ENCODE measurements around the gene AMBRA1.

Gene AMBRA1

DNA sequence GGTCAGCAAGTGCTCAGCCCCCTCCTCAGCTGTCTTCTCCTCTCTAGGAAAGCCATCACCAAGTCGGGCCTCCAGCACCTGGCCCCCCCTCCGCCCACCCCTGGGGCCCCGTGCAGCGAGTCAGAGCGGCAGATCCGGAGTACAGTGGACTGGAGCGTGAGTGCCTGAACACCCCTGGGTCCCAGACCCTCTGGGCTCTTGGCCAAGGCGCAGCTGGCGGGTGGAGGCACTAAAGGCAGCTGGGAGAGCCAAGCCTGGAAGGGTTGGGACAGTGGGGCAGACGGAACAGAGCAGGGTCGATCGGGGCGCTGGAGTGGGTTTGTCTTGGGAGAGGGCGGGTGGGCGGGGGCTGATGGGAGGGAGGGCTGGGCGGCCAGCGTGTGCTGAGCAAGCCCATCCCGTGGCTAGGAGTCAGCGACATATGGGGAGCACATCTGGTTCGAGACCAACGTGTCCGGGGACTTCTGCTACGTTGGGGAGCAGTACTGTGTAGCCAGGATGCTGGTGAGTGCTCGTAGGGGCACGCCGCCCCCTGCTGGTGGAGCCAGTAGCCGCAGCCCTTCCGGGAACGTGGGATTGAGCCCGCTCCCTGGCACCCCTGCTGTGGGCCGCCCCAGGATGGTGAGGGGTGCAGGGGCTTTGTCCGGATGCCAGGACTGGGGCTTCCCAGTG is 226.4 kb downstream of the AMBRA1 start:
- DNase-seq (ENCODE audit: low spot score), result peak; percentile 67

DNA sequence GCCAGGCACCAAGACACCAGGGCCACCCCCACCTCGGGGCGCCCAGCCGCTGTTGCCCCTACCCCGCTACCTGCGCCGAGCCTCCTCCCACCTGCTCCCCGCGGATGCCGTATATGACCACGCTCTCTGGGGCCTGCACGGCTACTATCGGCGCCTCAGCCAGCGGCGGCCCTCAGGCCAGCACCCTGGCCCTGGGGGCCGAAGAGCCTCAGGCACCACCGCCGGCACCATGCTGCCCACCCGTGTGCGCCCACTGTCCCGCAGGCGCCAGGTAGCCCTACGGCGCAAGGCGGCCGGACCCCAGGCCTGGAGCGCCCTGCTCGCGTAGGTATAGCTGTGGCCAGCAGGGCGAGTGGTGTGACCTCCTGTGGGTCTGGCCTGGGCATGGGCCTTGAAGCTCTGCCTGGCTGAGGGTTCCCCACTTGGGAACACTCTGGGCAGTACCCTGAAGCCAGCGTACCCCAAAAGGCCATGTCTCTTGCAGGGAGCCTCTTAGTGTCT is 227.1 kb downstream of the AMBRA1 start:
- no peak for DNase-seq (ENCODE audit: low spot score)

DNA sequence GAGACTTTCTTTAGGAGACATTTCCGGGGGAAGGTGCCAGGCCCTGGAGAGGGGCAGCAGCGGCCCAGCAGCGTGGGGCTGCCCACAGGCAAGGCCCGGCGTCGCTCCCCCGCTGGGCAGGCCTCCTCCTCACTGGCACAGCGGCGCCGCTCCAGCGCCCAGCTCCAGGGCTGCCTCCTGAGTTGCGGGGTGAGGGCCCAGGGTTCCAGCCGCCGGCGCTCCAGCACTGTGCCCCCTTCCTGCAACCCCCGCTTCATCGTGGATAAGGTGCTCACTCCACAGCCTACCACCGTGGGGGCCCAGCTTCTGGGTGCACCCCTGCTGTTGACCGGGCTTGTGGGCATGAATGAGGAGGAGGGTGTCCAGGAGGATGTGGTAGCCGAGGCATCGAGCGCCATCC is 227.6 kb downstream of the AMBRA1 start:
- no peak for DNase-seq (ENCODE audit: low spot score)

DNA sequence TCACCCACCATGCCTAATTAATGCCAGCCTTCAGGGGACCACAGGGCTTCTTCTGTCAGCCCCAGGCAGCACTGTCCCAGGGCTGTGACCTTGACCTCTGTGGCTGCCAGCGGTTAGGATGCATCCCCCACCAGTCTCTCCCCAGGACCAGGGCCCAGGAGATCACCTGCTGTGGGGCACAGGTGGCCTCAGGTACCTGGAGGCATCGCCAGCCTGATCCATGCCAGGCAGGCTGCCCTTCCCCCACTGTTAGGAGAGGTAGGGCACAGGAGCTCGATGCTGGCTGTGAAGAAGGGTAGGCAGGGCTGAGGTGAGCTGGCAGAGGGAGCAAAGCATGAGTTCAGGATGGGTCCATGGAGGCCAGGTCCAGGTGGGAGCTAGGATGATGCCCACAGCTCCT is 229.0 kb downstream of the AMBRA1 start:
- no peak for DNase-seq (ENCODE audit: low spot score)

DNA sequence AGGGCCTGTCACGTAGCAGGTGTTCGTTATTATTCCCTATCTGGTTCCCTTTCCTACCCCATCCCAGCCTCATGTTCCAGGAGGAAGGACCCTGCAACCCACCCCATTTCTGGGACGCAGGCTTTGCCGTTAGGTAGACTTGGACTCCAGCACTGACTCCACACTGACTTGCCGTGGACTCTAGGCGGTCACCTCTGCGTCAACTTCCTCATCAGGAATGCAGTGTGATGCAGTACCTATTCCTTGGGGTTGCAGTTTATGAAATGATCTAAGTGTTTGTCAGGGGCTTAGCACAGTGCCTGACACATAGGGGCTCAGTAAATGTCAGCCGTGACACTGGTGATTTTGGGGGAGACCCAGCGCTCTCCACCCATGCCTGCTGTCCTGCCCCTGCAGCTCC is 229.8 kb downstream of the AMBRA1 start:
- DNase-seq (ENCODE audit: low spot score), result no peak

DNA sequence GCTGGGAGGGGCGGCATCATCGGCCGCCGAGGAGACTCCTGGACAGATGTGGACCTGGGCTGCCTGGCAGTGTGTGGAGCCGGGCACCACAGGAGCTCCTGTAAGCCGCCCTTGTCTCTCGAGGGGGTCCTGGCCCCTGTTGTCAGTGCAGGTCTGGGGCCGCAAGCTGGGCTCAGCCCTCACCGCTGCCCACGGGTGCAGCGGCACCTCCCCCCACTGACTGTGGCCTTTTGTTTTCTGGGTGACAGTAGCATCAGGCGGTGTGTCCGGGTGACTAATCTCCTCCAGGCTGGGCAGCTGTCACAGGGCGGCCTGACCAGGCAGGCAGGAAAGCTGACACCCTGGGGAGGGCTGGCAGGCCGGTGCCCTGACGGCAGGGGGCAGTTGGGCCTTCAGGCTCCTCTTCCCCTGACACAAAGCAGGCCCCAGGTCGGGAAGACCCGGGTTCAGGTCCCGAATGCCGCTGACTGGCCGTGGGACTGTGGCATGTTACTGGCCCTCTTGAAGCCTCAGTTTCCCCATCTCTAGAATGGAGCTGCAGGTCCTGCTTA is 230.3 kb downstream of the AMBRA1 start:
- no peak for DNase-seq (ENCODE audit: low spot score)

DNA sequence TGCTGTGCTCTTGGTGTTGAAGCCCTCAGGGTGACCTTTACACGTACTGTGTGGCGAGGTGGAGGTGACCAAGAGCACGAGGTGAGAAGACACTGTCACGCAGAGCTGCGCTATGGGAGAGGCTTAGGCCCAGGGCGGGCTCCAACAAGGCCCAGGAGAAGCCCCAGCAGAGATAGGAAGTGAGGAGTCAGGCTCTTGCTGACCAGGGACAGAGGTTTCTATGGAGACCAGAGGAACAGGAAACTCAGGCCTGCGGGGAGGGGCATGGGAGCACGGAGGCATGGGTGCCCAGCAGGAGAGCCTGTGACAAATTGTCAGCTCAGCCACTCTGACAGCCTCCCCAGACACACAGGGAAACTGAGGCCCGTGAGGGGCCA is 230.8 kb downstream of the AMBRA1 start:
- no peak for DNase-seq (ENCODE audit: low spot score)

DNA sequence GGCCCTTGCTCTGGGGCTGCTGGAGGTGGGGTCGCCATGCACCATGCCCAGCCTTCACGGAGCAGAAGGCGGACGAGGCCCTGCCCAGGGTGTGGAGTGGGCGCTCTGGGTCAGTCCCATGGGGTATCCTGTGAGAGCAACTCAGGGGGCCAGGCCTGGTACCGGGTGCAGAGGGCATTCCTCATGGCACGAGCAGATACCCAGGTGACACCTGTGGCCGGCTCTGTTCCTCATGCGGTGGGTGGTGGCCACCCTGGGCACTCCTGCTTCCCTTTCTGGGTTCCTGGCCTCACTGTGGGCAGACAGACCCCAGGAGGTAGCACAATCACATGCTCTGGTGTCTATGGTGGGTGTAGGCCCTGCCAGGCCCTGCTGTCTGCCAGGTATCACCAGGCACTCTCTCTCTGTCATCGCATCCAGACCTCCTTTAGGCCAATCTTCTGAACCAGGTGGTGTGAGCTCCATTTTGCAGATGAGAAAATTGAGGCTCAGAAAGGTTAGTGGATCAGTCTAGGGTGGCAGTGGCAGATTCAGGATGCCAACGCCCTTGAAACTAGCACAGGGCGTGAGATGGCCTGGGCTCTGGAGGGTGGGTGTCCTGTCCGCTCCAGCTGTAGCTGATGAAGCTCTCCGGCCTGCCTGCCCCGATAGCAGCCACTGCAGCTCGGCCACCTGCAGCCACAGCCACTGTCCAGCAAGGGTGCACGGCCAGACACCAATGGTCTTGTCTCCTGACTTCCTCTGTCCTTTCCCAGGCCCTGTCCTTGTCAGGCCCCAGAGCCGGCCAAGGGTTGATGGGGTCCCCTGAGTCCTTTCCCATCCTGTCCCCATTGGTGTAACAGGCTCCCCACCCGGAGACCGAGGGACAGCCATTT is 231.4 kb downstream of the AMBRA1 start:
- no peak for DNase-seq (ENCODE audit: low spot score)

DNA sequence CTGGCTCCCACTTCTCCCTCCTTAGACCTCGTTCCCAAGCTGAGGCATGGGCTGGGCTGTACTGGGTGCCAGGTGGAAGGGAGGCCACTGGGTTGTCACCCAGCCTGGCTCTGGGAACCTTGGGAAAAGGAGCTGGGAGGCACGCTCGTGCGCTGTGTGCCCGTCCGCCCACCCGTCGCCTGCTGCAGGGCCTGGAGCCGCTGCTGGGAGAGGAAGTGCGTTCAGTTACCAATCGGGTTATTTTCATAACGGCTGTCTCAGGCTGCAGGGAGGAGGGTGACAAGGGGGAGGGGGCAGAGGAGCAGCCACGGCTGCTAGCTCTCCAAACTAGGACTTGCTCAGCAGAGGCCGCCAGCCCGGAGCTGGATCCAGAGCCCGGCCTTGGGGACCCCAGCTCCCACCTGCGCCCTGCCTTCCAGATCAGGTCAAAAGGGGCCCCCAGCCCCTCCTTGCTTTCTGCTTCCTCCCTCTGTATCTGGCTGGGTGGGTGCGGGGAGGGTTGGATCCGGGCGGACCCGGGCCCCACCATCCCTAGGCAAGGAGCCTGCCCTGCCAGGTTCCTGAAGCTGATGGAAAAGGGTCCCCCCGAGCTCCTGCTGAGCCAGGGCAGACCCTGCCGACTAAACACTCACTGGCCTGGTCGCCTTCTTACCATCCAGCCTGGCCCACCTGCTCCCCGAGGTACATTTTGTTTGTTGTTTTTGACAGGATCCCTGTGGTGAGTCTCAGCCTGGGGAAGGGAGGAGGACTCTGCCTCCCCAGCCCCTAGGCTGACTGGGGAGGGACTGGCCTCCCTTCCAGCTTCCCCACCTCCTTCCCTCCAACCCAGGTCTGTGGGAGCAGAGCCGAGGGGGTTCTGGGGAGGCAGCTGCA is 232.3 kb downstream of the AMBRA1 start:
- no peak for DNase-seq (ENCODE audit: low spot score)

DNA sequence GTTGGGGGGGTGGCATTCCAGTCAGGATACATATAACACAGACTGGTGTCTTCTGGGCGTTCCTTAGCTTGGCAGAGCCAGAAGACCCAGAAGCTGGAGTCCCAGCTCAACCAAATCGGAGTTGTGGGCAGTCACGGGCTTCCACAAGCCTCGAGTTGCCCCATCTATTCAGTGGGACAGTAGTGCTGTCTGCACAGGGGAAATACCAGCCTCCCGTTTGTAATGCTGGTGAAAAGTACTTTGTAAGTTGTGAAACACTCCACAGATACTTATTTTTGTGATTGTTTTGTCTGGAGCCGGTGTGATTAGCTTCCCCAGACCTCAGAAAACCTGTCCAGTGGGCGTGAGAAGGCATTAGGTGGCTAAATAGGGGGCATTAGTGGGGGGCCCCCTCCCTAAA is 232.9 kb downstream of the AMBRA1 start:
- no peak for DNase-seq (ENCODE audit: low spot score)

DNA sequence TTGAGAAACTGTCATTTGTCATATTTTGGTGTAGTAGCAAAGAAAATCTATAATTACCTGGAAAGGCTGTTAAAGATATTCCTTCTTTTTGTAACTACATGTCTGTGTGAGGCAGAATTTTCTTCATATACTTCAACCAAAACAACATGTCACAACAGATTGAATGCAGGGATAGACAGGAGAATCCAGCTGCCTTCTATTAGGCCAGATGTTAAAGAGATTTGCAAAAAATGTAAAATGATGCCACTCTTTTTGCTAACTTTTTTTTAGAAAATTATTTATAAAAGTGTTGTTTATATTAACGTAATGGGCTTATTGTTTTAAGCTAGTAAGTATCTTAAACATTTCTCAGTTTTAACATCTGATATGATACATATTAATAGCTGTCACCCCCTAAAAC is 233.9 kb downstream of the AMBRA1 start:
- no peak for DNase-seq (ENCODE audit: low spot score)

DNA sequence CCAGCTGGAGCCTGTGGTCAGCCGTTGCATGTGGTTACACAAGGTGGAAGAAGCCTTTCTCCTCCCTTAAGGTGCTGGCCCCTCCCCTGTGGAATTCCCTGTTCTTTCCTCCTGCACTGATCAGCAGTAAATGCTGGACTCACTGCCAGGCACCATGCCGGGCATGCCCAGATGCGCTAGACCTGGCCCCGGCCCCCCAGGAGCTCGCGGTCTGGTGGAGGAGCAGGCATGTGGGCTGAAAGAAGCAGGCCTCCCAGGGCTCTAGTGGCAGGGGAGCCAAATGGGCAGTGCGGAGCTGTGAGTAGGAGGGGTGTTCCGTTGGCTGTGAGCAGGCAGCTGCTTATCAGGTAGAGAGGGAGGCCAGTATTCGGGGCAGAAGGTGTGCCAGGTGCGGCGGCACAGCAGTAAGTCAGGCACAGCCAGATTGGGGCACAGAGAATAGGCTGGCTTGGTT is 236.3 kb downstream of the AMBRA1 start:
- DNase-seq (ENCODE audit: low spot score), result no peak

DNA sequence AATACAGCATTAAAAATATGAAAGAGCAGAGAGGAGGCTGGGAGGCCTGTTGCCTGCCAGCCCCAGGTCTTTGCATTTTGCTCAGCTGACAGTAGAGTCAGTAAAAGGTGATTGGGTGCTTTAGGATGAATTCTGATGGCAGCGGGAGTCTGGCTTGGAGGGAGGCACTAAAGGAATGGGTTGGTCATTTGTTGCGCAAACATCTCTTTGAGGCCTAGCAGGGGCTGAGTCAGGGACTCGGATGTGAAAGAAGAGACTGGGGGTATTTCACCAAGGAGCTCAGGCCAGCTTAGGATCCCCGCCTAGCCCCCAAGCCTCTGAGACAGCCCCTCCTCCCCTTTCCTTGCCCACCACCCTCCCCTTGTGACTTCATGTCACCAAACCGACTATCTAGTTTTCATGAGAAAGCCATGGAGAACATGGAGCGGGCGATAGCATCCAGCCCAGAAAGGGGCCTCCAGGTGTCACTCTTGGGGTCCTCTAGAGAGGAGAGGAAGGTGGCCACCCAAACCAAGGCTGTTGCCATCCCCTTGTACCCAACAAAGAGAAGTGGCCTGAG is 236.8 kb downstream of the AMBRA1 start:
- DNase-seq (ENCODE audit: low spot score), result no peak

DNA sequence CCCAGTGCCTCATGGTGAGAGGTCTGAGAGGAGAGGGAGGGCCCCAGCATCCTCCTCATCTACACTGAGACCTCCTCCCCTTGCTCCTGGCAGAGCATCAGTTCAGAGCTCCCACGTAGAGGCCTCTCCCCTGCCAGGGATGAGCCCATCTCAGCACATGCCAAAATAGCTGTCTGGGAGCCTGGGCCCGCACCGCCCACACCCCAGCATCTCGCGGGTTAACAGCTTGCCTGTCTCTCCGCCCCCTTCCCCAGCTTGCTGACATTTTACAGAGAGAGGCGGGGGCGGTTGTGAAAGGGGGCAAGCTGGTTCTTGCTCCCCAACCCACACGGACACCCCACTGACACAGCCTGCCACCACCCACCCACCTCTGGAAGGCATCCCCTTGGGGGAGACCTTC is 240.1 kb downstream of the AMBRA1 start:
- no peak for DNase-seq (ENCODE audit: low spot score)

DNA sequence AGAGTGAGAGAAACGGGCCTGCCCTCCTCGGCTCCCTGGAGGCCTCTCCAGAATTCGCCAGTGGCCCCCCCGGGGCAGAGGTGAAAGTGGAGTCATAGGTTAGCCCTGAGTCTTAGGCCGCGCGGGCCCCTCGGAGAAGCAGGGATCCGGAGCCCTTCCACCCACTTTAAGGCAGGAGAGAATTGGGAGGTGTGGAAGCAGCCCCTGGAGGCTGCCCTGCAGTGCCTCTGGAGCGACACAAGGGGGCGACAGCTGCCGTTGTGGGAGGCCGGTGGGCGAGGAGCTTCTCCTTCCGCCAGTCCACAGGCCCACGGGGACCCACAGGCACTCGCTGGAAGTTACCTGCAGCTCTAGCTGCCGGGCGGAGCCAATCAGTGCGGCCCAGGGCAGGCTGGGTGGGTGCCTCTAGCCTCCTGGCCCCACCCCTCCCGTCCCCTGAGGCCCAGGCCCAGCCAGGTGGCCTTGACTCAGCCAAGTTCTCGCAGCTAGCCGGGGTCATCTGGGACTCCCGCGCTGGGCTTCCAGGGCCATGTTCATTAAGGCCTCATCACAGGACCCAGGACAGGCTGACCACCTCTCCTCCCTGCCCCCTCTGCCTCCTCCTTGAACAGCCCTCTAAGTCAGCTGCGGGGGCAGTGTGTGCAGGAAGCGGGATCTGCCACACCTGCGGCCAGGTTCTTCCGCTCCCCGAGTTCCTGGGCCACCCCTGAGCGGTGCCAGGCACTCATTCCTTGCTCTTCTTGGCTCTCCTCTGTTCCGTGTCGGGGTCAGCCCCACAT is 241.6 kb downstream of the AMBRA1 start:
- peak; percentile 46 for DNase-seq (ENCODE audit: low spot score)

DNA sequence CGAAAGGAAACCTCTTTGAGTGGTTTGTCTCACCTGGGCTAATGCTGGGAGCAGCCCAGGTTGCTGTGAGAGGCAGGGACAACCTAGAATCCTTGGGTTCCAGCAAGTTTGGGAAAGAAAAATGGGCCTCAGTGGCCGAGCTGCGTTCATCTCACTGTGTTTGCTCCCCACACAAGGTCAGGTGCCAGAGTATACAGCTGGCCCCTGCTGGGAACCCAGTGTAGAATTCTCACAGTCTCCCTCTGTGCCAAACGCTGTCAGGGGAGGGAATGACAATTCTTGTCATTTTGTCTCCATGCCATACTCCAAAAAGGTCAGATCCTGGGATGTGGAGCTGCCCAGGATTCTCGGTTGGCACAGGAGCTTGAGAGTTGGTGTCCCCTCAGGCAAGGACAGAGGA is 242.2 kb downstream of the AMBRA1 start:
- DNase-seq (ENCODE audit: low spot score), result no peak

DNA sequence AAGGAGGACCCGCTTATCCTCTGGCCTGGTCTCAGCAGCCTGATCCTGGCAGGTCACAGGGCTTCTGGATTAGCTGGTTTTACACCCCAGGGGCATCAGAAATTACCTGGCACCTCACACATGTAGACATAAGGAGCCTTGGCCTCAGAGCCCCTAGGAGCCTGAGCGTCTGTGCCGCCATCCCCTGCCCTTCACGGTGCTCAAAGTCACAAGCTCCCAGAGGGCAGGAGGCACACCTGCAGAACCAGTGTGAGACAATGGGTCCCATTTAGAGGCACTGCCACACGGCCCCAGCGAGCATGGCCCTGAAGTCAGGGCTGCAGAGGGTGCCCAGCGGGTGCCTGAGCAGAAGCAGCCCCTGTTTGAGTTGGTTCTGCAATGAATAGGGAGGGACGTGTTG is 242.7 kb downstream of the AMBRA1 start:
- DNase-seq (ENCODE audit: low spot score), result no peak

DNA sequence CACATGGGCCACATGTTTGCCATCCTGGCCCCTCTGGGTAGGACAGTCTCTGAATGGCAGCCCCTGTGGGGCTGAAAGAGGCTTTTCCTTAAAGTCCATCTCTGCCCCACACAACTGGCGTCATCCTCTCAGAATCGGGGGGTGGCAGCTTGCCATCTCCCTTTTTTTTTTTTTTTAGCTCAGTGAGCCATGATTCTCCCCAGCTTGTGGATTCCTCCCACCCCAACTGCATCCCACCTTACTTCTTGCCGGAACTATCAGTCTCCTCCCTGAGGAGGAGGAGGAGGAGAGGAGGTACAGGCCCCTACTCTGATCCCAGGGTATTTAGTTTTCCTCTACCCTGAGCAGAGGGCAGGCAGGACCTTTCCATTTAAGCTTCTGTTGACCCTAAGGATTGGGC is 243.1 kb downstream of the AMBRA1 start:
- no peak for DNase-seq (ENCODE audit: low spot score)

DNA sequence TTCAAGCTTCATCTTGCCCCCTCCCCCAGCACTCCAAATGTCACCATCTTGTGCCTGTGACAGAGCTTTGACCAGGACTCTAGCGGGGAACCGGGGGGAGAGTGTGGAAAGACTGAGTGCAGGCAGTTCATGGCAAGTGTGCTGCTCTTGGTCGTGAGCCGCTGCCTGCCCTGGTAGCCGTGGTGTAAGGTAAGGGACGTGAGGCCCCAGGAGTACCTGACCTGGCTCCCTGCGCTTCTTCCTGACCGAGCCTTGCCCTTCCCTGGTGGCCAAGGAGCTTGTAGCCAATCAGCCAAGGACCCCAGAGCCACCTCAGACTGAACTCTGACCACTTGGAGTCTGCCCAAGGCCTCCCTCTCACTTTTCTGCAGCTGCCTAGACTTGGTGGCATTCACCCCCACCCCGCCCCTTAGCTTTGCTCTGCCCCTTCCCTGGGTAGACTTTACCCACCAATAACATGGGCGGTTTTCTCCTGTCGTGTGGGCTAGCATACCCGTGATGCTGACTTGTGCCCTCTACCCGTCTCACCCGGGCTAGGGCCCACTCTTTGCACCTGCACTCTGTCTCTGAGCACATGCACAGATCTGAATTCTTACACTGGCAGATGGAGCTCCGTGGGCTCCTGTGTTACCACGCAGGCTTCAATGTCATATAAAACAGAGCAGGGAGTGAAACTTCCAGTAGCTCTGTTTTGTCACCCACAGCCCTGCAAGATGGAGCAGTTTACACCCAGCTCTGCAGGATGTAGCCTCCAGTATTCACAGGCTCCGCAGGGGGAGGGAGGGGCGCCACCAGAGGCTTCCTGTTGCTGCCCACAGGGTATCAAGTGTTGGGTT is 245.0 kb downstream of the AMBRA1 start:
- DNase-seq (ENCODE audit: low spot score), result no peak

Data from hematopoietic multipotent progenitor cell treated with erythropoietin and hydrocortisone succinate and interleukin-3 and kit ligand, for 17 days (in vitro differentiated cells).